Skeletal muscle tissue (tissue), 1 donor: ENCODE data around the gene ENDOU. TPM values are rescaled to one million over a fixed set of nuclear protein-coding genes. Genes with fewer than 3 reads are reported as not detected.

Experiments
- total RNA-seq: library from RNA; depleted of rRNA; stranded (reverse); fragments of >200 nt; gene quantifications from one replicate; pipeline ENCODE4 v1.2.3, GENCODE V29; 2014

Gene ENDOU
- total RNA-seq, 1 donor from 2014 or later = 1.0 TPM

Other genes starting within 250 kb of the ENDOU start
- 5.2 TPM for gene RPAP3, start 19.5 kb downstream of the ENDOU start, total RNA-seq
- 8.4 TPM for gene RAPGEF3, start 33.4 kb upstream of the ENDOU start, total RNA-seq
- 7.8 TPM for gene SLC48A1, start 47.7 kb upstream of the ENDOU start, total RNA-seq
- gene HDAC7, start 94.4 kb upstream of the ENDOU start, total RNA-seq = 21.4 TPM
- 0.52 TPM for gene VDR, start 179.5 kb upstream of the ENDOU start, total RNA-seq
- 43.3 TPM for gene TMEM106C, start 238.1 kb upstream of the ENDOU start, total RNA-seq